Adrenal gland (tissue), 12 donors: ENCODE data around the gene HIBADH. TPM values are rescaled to one million over a fixed set of nuclear protein-coding genes. Genes with fewer than 3 reads are reported as not detected.

Source experiments
- DNase-seq, 7 donors: peaks; one replicate each; pipeline ENCODE4 v3.0.0-alpha.2; 2019 to 2020
- H3K27ac ChIP-seq, 5 donors: fragments of 200-600 bp; sonication (generic) in 4 of 5; 1 replicate in 3 of 5; 2 replicates in 2 of 5; pipeline versions ENCODE4 v1.5.1 to v1.8.0; 2016 to 2020; ENCODE audit warnings: mild to moderate bottlenecking in 1 of 5
- H3K27me3 ChIP-seq: fragments of 200-600 bp; 2 replicates; pipeline ENCODE4 v1.8.0; 2021
- H3K36me3 ChIP-seq, 2 donors: fragments of 200-600 bp; replicated peaks in 1 of 2; 1 replicate in 1 of 2; 2 replicates in 1 of 2; pipeline versions ENCODE4 v1.5.1 to v1.8.0; 2018 to 2022
- H3K4me1 ChIP-seq, 2 donors: fragments of 200-600 bp; replicated peaks in 1 of 2; 1 replicate in 1 of 2; 2 replicates in 1 of 2; pipeline versions ENCODE4 v1.5.1 to v1.8.0; 2018 to 2021
- H3K4me3 ChIP-seq, 4 donors: fragments of 200-600 bp; sonication (generic) in 3 of 4; one replicate each; pipeline ENCODE4 v1.5.1; 2016 to 2018
- H3K9me3 ChIP-seq, 3 donors: fragments of 200-600 bp; sonication (generic) in 1 of 3; replicated peaks in 1 of 3; 1 replicate in 2 of 3; 2 replicates in 1 of 3; pipeline versions ENCODE4 v1.5.1 to v1.8.0; 2016 to 2021
- POLR2A ChIP-seq, 2 donors: fragments of 450-650 bp; IDR thresholded peaks; one replicate each; pipeline ENCODE4 v1.6.1; 2017; ENCODE audit warnings: antibody characterized with exemption in 2 of 2, mild to moderate bottlenecking in 2 of 2, moderate library complexity in 1 of 2
- WGBS, 4 donors: extraction: QIAGEN DNeasy Blood & Tissue Kit in 2 of 4; methylation state at CpG; one replicate each; pipeline versions ENCODE4 v1.1.5 to v1.1.7; 2013 to 2017; 5-methylcytosine and 5-hydroxymethylcytosine counted together
- intact Hi-C, 2 donors: fragments of 100-400 bp; cut with DNase I; formaldehyde crosslinking; loops; one replicate each; pipeline versions ENCODE4 v1.14.1 to v1.15.0; 2022 to 2023
- polyA plus RNA-seq, 3 donors: library from polyadenylated mRNA; stranded (reverse); fragments of 200-250 nt in 2 of 3; fragments of 350-450 nt in 1 of 3; fragmentation: Illumina TruSeq in 1 of 3; extraction: RNeasy Lipid Tissue Mini Kit (QIAGEN cat#74804) in 1 of 3; gene quantifications; one replicate each; pipeline ENCODE4 v1.2.3, GENCODE V29; 2013 to 2014
- total RNA-seq, 9 donors: library from RNA; depleted of rRNA in 4 of 9; stranded (reverse); fragments of >200 nt in 4 of 9; fragments of 120-200 nt in 1 of 9; fragmentation: NEBNext Ultra II Directional in 1 of 9; extraction: Animal tissue kit (Norgen Biotek cat#: 25700) in 1 of 9; gene quantifications; one replicate each; pipeline versions ENCODE4 v1.1.0 to v1.2.4, GENCODE V29; 2013 to 2023
- TF ChIP-seq, protein P1 (sequence below), 6 experiments: fragments of 450-650 bp in 4 of 6; fragments of 200-600 bp in 2 of 6; sonication (generic) in 1 of 6; IDR thresholded peaks; 1 replicate in 5 of 6; 2 replicates in 1 of 6; pipeline versions ENCODE4 v1.5.1 to v1.8.0; 2016 to 2021; ENCODE audit warnings: antibody characterized with exemption in 6 of 6, mild to moderate bottlenecking in 2 of 6, moderate library complexity in 1 of 6
- donor health status: healthy with polysubstance abuse.
- donor health status: Bipolar disorder and iron deficiency.
- donor health status: DM: yes; HTN: yes; CAD: no.
- donor health status: DM: no; HTN: no; CAD: no.
- donor health status: DM: no; HTN: no; CAD: no.
- donor health status: DM: yes; HTN: yes; CAD: no.

The HIBADH gene
- total and polyA plus RNA-seq, 12 donors, result 42.9 to 227 (median 130) TPM

DNA sequence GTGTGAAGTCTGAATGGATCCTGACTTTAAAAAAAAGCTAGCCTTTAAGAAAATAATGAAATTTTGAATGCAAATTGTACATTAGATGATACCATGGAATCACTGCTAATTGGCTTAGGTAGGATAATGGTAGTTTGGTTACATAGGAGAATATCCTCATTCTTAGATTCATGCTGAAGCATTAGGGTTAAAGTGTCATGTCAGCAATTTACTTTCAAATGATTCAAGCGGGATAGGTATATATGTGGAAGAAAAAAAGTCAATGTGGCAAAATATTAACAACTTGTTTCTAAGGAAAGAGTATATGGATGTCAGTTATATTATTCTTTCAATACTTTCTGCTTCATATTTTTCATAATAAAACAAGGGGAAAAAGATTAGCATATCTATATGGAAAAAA lies 7.5 kb downstream of the HIBADH start:
- Histone ChIP-seq H3K4me3 (no peak overlapping the region), H3K27ac (no peak overlapping the region), H3K4me1 (no peaks in the 10 kb centered on the region), H3K36me3 (peaks cover 0 to 4% of the 10 kb centered on the region in 2 donors), H3K9me3 (no peaks in the 10 kb centered on the region), H3K27me3 (no peaks in the 10 kb centered on the region)
- intact Hi-C loops, result no loop called here
- DNase-seq, result no peak
- TF ChIP-seq, protein P1, sequence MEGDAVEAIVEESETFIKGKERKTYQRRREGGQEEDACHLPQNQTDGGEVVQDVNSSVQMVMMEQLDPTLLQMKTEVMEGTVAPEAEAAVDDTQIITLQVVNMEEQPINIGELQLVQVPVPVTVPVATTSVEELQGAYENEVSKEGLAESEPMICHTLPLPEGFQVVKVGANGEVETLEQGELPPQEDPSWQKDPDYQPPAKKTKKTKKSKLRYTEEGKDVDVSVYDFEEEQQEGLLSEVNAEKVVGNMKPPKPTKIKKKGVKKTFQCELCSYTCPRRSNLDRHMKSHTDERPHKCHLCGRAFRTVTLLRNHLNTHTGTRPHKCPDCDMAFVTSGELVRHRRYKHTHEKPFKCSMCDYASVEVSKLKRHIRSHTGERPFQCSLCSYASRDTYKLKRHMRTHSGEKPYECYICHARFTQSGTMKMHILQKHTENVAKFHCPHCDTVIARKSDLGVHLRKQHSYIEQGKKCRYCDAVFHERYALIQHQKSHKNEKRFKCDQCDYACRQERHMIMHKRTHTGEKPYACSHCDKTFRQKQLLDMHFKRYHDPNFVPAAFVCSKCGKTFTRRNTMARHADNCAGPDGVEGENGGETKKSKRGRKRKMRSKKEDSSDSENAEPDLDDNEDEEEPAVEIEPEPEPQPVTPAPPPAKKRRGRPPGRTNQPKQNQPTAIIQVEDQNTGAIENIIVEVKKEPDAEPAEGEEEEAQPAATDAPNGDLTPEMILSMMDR (IDR thresholded peaks at IDR 0.05), result no peak
- no peak for TF ChIP-seq POLR2A (IDR thresholded peaks at IDR 0.05)
- WGBS, 4 donors, result 92 to 100% (median 95%) methylated on average over 1 of the region's 1 CpG

DNA sequence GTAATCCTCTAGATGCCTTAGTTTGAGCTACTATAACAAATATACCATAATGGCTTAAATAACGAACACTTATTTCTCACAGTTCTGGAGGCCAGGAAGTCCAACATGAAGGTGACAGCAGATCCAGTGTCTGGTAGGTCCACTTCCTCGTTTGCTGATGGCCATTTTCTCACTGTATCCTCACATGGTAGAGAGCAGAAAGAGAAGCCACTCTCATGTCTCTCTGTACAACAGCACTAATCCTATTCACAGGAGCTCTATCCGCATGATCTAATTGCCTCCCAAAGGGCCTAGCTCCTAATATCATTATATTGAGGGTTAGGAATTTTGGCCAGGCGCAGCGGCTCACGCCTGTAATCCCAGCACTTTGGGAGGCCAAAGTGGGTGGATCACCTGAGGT lies 10.2 kb downstream of the HIBADH start:
- Histone ChIP-seq H3K36me3 (peaks cover 0 to 4% of the 10 kb centered on the region in 2 donors), H3K9me3 (no peaks in the 10 kb centered on the region), H3K4me3 (no peak overlapping the region), H3K27me3 (no peaks in the 10 kb centered on the region), H3K27ac (no peak overlapping the region), H3K4me1 (no peaks in the 10 kb centered on the region)
- TF ChIP-seq POLR2A (IDR thresholded peaks at IDR 0.05), result no peak
- TF ChIP-seq, protein P1 (IDR thresholded peaks at IDR 0.05), result no peak
- intact Hi-C loops, result no loop called here
- DNase-seq, result no peak
- whole genome bisulfite sequencing, 4 donors, result 87 to 95% (median 94%) methylated on average over 3 to 6 of the region's 6 CpGs

GRCh38 chr7:27651702-27652101 lies 11.0 kb downstream of the HIBADH start:
- no peaks in the 10 kb centered on the region for H3K27me3 ChIP-seq
- H3K4me1 ChIP-seq, result no peaks in the 10 kb centered on the region
- H3K36me3 ChIP-seq, result peaks cover 0 to 2% of the 10 kb centered on the region in 2 donors
- H3K4me3 ChIP-seq, result no peak overlapping the region
- intact Hi-C loops, result no loop called here
- TF ChIP-seq POLR2A (IDR thresholded peaks at IDR 0.05), result no peak
- TF ChIP-seq, protein P1 (IDR thresholded peaks at IDR 0.05), result no peak
- H3K27ac ChIP-seq, result no peak overlapping the region
- H3K9me3 ChIP-seq, result no peaks in the 10 kb centered on the region
- DNase-seq, result no peak

DNA sequence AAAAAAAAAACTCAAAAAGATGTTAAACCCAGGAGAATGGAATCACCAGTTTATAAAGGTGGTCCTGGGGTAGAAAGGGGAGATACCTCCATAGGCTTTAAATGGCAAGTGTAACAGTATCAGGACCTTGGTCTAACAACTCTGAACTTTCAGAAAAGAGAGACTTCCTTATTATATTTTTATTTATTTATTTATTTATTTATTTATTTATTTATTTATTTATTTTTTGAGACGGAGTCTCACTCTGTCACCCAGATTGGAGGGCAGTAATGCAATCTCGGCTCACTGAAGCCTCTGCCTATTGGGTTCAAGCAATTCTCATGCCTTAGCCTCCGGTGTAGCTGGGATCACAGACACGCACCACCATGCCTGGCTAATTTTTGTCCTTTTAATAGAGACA lies 12.4 kb downstream of the HIBADH start:
- H3K27me3 ChIP-seq, result no peaks in the 10 kb centered on the region
- 96 to 99% (median 98%) methylated on average over 4 of the region's 4 CpGs for WGBS, 4 donors
- no peaks in the 10 kb centered on the region for H3K36me3 ChIP-seq
- no peak overlapping the region for H3K27ac ChIP-seq
- TF ChIP-seq, protein P1 (IDR thresholded peaks at IDR 0.05), result no peak
- TF ChIP-seq POLR2A (IDR thresholded peaks at IDR 0.05), result no peak
- H3K9me3 ChIP-seq, result no peaks in the 10 kb centered on the region
- H3K4me3 ChIP-seq, result no peak overlapping the region
- H3K4me1 ChIP-seq, result no peaks in the 10 kb centered on the region
- DNase-seq, result no peak
- intact Hi-C loops, result no loop called here
